Astrocyte (in vitro differentiated cells and primary cell): ENCODE results near the gene NCDN.

Experiments
- CTCF ChIP-seq: IDR thresholded peaks from 2 replicates; pipeline ENCODE4 v1.5.1; 2011; ENCODE audit warnings: low read depth, mild to moderate bottlenecking, inconsistent platforms, low read length, moderate library complexity; ENCODE audit not compliant: insufficient read depth
- EZH2 ChIP-seq: IDR thresholded peaks from 2 replicates; pipeline ENCODE4 v1.6.1; 2012; ENCODE audit warnings: mild to moderate bottlenecking, low read length, inconsistent platforms; ENCODE audit not compliant: insufficient read depth

- no peak for TF ChIP-seq CTCF
- no peak for TF ChIP-seq EZH2
Measured at GRCh38 chr1:35557118-35557610, 435 bp upstream of the NCDN start, which contains the start of gene KIAA0319L.
